NAMALWA (cell line): Measurements from ENCODE around the gene TBX18.

ENCODE experiments used
- DNase-seq: peaks from one replicate; pipeline ENCODE4 v3.0.0-alpha.2; 2015; ENCODE audit warnings: low spot score

Gene TBX18

DNA sequence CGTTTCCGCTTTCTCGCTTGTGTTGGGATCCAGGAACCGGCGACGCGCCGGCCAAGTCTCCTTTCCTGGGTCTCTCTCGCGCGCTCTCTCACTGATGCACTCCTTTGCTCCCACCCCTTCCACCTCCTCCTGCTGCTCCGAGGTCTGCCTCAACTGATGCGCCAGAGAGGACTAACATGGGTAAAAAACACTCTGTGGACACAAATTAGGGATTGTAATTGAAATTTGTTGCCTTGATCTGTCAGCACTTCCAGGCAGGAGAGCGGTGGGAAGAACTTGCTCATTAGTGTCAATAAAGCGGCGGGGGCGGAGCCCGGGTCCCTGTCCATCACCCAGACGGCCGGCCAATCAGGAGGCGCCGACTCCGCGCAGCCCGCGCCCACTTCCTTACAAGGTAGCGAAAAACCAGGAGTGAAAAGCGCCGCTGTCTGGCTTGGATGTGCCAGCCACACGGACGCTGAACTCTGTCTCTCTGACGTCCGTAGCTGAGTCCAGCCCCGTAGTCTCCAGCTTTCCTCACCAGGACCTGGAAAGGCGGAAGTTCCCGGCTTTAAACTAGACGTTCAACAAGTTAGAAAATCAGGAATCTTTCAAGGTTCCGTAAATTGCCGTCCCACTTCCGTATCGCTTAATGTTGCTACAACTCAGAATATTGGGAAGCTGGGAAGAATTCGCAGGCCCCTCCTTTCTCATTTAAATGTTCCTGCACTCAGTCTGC is at the start of gene TBX18:
Gene TBX18 (minus strand): TSS at position 267 of the 718 bp plus-strand sequence. CDS start 417 bp downstream, outside the sequence.
- DNase-seq = no peak

GRCh38 chr6:84811351-84811750 is 47.0 kb upstream of the TBX18 start:
- DNase-seq = no peak

GRCh38 chr6:84809455-84809854 is 45.1 kb upstream of the TBX18 start:
- DNase-seq = no peak

DNA sequence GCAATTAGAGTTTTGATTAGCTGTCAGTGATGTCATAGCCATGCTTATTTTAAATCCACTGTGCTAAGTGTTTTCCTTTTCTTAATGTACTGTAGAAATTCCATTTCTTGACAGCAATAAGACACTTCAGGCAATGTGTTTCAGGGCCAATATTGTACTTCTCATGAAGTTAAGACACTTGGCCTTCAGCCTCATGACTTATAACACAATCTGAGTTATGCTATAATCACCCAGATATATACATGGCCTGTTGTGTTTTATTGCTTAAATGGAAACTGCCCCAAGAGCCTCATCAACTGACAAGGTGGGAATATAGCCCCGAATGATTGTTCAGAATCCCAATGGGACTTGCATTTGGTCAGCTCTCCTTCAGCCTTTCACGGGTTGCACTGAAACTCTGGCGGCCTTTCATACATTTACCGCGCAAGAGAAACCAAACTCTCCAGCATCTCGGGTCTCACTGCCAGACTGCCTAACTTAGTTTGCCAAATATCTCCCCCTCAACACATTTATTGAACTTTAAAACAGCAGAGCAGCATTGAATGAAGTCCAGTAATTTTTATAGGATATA is 44.2 kb upstream of the TBX18 start:
- no peak for DNase-seq

DNA sequence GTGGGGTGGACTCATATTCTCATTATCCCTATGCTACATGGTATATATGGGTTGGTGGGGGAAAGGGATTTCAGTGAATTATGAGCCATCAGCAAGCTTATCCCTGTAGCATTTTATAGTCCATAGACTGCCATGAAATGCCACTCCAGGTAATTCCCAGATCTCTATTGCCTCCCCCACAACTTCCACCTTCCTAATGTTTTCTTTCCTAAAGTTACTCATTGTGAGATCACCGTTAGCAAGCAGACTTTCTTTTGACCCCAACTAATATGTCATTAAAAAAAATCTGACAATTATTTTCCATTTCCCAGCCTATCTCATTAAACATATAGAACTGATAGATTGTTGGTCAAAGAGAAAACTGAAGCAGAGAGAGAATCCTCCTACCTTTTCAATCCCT is 40.7 kb upstream of the TBX18 start:
- DNase-seq = no peak

GRCh38 chr6:84804720-84805119 is 40.3 kb upstream of the TBX18 start:
- DNase-seq = no peak

DNA sequence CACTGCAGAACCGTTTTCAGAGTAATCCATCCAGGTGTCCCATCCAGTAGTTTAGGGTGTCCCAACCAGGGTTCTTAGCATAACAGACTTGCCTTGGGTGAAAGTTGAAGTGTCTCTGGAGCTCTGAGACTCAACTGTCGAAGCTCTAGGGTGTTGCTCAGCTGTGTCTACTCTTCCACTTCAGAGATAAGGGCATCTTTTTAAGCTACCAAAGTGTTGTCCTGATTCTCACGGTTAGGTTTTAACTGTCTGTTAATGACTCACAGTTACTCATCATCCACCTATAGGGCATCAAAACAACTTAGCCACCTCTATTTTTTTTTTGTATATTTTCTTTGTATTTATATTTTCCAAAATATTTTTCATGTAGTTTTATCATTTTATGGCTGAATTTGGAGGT is 36.9 kb upstream of the TBX18 start:
- DNase-seq = no peak

- DNase-seq = no peak
Observed at GRCh38 chr6:84798257-84798656, 33.9 kb upstream of the TBX18 start.

DNA sequence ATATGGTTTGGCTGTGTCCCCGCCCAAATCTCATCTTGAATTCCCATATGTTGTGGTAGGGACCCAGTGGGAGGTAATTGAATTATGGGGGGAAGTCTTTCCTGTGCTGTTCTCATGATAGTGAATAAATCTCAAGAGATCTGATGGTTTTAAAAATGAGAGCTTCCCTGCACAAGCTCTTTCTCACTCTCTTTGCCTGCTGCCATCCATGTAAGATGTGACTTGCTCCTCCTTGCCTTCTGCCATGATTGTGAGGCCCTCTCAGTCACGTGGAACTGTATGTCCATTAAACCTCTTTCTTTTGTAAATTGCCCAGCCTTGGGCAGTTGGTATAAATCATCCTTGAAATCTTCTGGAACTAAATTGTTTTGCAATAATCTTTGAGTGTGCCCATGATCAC is 31.9 kb upstream of the TBX18 start:
- DNase-seq = no peak

- no peak for DNase-seq
Observed at GRCh38 chr6:84791927-84792326, 27.5 kb upstream of the TBX18 start.

- DNase-seq = no peak
Observed at GRCh38 chr6:84791233-84791632, 26.8 kb upstream of the TBX18 start.

DNA sequence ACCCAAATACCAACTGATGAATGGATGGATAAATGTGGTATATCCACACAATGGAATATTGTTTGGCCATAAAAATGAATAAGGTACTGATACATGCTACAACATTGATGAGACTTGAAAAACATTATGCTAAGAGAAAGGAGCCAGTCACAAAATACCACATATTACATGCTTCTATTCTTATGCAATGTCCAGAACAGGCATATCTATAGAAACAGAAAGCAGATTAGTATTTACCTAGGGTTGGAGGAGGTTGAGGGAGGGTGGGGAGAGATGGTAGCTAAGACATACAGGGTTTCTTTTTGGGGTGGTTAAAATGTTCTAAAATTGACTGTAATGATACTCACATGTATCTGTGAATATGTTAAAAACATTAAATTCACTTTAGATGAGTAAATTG is 24.8 kb upstream of the TBX18 start:
- DNase-seq = no peak

- peak; percentile 7 for DNase-seq
Observed at GRCh38 chr6:84788689-84789088, 24.3 kb upstream of the TBX18 start.

GRCh38 chr6:84785671-84786070 is 21.3 kb upstream of the TBX18 start:
- DNase-seq = no peak

GRCh38 chr6:84779917-84780316 is 15.5 kb upstream of the TBX18 start:
- DNase-seq = no peak

DNA sequence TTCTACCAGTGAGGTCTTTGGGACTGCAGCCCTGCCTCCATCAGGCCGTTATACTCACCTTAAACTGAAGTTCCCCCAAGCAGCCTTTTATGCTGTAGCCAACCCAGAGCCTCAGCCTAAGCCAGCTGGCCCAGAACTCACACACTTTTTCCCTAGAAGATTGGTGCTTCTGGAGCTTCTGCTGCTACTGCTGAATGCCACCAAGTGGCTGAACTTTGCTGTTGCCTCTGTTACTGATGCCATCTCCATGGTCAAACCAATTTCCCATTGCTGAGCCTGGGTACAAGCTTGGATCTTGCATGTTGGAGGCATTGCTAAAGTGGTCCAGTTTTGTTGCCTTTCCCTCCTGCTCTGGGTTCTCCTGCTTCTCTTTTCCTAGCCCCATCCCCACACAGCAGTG is 15.0 kb upstream of the TBX18 start:
- DNase-seq = no peak

- no peak for DNase-seq
Observed at GRCh38 chr6:84777888-84778287, 13.5 kb upstream of the TBX18 start.

DNA sequence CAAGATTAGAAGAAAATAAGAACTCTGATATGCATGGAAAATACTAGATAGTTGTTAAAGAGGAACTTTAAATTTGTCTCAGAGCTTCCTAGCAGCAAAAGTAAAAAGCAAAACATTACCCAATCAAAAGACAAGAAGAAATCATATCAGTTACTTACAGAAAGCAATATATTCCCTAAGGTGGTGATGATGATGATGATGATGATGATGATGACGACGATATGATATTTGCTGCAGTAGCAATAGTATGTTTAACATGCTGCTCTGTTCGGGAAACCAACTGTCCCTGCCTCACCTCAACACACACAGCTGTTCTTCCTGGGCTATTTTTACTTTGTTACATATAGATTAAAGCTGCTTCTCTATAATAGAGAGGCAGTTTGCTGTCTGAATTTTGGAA is 12.0 kb upstream of the TBX18 start:
- DNase-seq = no peak

DNA sequence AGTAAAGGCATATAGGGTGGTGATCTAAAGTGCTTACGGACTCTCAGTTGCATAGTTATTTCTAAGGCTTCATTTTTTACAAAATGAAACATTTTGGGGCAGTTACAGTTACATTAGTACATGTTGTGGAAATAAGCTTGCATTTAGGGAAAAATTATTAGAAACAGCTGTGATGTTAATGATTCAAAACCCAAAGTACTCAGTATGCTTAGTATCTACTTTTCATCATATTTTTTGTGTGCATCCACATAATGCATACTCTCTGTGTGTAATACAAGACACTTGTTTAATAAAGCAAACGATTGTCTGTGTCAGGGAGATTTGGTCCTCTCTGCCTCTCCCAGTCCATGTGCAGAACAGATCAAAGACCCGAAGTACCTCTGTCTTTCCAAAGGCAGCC is 11.4 kb upstream of the TBX18 start:
- no peak for DNase-seq

DNA sequence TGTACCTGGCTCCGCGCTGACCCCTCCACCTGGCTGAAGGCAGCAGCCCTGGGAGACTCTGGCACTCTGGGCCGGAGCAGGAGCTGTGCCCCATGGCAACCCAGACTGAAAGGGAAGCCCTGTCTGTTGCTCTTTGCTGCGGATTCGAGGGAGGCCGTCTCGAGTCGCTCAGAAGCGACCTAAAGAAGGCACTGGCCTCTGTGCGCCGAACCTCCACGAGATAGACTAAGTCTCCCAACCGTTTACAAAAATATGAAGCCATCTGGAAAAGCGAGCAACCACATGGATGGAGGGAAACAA is 10.5 kb upstream of the TBX18 start:
- DNase-seq = no peak

DNA sequence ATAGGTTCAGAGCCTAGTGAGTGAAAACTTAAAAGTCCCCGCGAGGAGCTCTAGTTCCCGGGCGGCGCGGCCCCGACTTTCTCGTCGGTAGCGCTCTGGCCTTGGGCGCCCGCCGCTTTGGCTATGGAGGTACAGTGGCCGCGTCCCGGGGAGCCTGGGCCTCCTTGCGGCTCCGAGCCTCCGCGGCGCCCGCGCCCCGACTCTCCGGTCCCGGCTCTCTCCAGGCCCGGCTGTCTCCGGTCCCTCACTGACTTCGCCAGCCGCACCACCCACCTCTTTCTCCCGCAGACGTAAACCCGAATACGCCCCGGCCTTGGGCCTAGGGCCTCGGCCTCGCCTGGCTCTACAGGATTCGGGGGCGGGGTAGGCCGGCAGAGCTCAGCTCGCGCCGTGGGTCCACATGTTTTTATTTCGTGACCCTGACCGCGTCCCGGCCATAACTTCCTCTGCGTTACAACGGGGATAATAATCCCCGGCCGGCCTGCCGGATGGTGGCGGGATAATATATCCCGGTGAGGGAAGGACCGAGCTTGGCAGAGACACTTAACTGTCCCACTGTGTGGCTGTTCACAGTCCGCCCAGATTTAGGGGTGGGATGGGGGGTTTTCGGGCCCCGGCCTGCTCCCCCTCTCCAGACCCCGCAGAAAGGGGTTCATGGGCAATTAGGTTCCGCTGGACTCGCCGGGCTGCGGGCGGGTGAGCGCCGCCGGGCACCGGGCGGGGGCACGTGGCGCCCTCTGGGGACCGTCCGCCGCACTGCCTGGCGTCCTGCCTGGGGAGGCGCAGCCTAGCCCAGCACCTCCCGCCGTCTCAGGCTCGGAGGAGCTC is 10.0 kb upstream of the TBX18 start:
- DNase-seq = no peak

GRCh38 chr6:84773431-84774156 is 9.2 kb upstream of the TBX18 start:
- no peak for DNase-seq

- no peak for DNase-seq
Observed at GRCh38 chr6:84773133-84773430, 8.7 kb upstream of the TBX18 start.
